HL-60 (cell line): Measurements from ENCODE around the gene INSRR.

Experiments
- DNase-seq, 2 experiments: peaks; one replicate each; pipeline ENCODE4 v3.0.0-alpha.2; 2010 to 2020; ENCODE audit warnings: low read depth in 1 of 2, low spot score in 1 of 2
- H3K27ac ChIP-seq: fragments of 250-450 bp; sonication (Bioruptor Pico); replicated peaks from 2 replicates; pipeline ENCODE4 v1.5.1; 2020; ENCODE audit warnings: mild to moderate bottlenecking, moderate library complexity
- H3K27me3 ChIP-seq: fragments of 250-450 bp; sonication (Bioruptor Pico); 2 replicates; pipeline ENCODE4 v1.5.1; 2021; ENCODE audit warnings: mild to moderate bottlenecking, moderate library complexity; ENCODE audit not compliant: insufficient read depth, poor library complexity, severe bottlenecking
- H3K4me3 ChIP-seq: replicated peaks from 2 replicates; pipeline ENCODE4 v1.5.1; 2011; ENCODE audit warnings: mild to moderate bottlenecking, control low read depth, low read length; ENCODE audit not compliant: insufficient read depth
- GABPA ChIP-seq: IDR thresholded peaks from 2 replicates; pipeline ENCODE4 v1.6.1; 2012; ENCODE audit warnings: low read depth
- POLR2AphosphoS5 ChIP-seq: IDR thresholded peaks from 2 replicates; pipeline ENCODE4 v1.6.1; 2012; ENCODE audit warnings: low read depth
- SPI1 ChIP-seq: IDR thresholded peaks from 2 replicates; pipeline ENCODE4 v1.6.1; 2012; ENCODE audit warnings: low read depth, mild to moderate bottlenecking, borderline replicate concordance
- TF ChIP-seq, protein P1 (sequence below): IDR thresholded peaks from one replicate; pipeline ENCODE4 v1.5.1; 2011; ENCODE audit warnings: low read length, control low read depth, inconsistent platforms; ENCODE audit not compliant: insufficient read depth
- TF ChIP-seq, protein P2 (sequence below): IDR thresholded peaks from 2 replicates; pipeline ENCODE4 v1.6.1; 2012; ENCODE audit warnings: low read depth; ENCODE audit not compliant: insufficient replicate concordance

Gene INSRR

DNA sequence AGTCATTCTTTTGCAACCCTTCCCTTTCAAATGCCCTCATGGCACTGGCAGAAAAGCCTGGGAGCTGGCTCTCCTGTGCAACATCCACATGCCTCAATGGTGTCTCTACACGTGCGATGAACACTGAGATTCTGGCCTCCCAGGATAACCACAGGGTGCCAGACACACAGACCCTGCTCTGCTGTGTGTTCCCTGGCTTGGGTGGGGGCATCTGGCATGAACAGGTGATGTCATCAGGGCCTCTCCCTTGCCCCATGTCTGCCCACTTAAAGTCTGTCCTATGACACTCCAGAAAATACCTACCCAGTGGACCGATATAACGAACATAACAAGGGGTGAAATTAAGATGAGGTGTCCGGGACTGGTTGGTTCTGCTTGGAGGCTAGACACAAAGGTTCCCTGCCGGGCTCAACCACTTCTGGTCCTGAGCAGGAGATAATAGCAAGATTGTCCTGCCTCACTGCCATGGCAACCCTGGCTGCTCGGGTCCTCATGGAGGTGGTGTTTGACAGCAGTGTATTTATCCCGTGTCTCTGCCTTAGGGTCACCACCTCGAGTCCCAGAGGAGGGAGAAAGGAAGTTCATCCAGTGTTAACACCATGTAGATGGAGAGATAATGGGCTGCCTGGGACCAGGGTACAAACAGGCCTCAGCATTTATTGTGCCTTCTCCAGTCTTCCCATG lies 19.3 kb downstream of the INSRR start:
- H3K27me3 ChIP-seq, result peaks cover 33% of the 10 kb centered on the region

DNA sequence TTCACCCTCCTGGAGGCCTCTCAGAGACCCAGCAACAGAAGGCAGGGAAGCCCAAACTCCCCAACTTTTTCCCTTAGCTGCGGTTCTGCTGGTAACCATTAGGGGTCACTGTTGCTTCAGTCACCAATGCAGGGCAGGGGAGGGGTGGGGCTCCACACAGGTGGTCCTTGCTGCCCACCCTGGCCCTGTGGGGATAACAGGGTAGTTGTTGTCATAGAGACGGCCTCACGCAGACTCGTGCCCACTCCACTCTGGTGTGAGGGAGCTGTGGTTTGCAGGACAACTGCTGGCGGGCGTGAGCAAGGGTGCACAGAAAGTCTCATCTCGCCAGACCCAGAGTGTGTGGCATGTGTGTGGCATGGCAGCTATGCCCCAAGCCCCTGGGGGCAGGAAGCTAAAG lies 19.9 kb downstream of the INSRR start:
- Histone ChIP-seq H3K27ac (no peak overlapping the region), H3K27me3 (peaks cover 31% of the 10 kb centered on the region), H3K4me3 (no peak overlapping the region)
- peak in 1 of 2 experiments; percentile 11 for DNase-seq
- TF ChIP-seq, protein P1, sequence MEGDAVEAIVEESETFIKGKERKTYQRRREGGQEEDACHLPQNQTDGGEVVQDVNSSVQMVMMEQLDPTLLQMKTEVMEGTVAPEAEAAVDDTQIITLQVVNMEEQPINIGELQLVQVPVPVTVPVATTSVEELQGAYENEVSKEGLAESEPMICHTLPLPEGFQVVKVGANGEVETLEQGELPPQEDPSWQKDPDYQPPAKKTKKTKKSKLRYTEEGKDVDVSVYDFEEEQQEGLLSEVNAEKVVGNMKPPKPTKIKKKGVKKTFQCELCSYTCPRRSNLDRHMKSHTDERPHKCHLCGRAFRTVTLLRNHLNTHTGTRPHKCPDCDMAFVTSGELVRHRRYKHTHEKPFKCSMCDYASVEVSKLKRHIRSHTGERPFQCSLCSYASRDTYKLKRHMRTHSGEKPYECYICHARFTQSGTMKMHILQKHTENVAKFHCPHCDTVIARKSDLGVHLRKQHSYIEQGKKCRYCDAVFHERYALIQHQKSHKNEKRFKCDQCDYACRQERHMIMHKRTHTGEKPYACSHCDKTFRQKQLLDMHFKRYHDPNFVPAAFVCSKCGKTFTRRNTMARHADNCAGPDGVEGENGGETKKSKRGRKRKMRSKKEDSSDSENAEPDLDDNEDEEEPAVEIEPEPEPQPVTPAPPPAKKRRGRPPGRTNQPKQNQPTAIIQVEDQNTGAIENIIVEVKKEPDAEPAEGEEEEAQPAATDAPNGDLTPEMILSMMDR, result peak; percentile 90
- TF ChIP-seq POLR2AphosphoS5, result no peak

More for the DNA sequence above, 19.3 kb downstream of the INSRR start:
- Histone ChIP-seq H3K27ac (no peak overlapping the region), H3K4me3 (no peak overlapping the region)
- DNase-seq, result no peak
- TF ChIP-seq, protein P2, sequence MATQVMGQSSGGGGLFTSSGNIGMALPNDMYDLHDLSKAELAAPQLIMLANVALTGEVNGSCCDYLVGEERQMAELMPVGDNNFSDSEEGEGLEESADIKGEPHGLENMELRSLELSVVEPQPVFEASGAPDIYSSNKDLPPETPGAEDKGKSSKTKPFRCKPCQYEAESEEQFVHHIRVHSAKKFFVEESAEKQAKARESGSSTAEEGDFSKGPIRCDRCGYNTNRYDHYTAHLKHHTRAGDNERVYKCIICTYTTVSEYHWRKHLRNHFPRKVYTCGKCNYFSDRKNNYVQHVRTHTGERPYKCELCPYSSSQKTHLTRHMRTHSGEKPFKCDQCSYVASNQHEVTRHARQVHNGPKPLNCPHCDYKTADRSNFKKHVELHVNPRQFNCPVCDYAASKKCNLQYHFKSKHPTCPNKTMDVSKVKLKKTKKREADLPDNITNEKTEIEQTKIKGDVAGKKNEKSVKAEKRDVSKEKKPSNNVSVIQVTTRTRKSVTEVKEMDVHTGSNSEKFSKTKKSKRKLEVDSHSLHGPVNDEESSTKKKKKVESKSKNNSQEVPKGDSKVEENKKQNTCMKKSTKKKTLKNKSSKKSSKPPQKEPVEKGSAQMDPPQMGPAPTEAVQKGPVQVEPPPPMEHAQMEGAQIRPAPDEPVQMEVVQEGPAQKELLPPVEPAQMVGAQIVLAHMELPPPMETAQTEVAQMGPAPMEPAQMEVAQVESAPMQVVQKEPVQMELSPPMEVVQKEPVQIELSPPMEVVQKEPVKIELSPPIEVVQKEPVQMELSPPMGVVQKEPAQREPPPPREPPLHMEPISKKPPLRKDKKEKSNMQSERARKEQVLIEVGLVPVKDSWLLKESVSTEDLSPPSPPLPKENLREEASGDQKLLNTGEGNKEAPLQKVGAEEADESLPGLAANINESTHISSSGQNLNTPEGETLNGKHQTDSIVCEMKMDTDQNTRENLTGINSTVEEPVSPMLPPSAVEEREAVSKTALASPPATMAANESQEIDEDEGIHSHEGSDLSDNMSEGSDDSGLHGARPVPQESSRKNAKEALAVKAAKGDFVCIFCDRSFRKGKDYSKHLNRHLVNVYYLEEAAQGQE, result no peak
- TF ChIP-seq POLR2AphosphoS5 (no peak), GABPA (no peak), SPI1 (no peak)
- TF ChIP-seq, protein P1, result no peak

DNA sequence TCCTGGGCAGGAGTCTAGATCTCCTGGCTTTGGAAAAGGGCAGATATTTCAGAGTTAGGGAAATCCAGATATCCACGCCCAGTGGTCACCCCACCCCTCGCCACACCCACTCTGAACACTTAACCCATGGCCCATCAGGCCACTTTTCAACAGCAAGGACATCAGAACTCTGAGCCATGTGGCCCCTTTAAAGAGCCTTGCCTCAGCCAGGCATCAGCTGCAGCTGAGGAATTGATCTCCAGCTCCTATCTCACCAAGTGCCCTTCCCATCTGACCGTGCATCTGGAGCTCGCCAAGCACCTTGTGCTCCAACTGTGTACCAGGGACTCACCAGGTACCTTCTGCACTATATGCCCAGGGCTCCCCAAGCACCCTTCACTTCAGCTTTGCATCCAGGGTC lies 22.0 kb downstream of the INSRR start:
- no peak overlapping the region for H3K4me3 ChIP-seq
- no peak overlapping the region for H3K27ac ChIP-seq
- H3K27me3 ChIP-seq, result peaks cover 25% of the 10 kb centered on the region
- TF ChIP-seq, protein P1, result no peak
- TF ChIP-seq GABPA (no peak), SPI1 (no peak), POLR2AphosphoS5 (no peak)
- TF ChIP-seq, protein P2, result no peak
- no peak for DNase-seq
